Neural progenitor cell (in vitro differentiated cells): Measurements from ENCODE around the gene NFE2L2.

Experiments used
- CTCF ChIP-seq: fragments of 200-600 bp; sonication (generic); IDR thresholded peaks from 2 replicates; pipeline ENCODE4 v1.5.1; 2017; ENCODE audit warnings: antibody characterized with exemption, mild to moderate bottlenecking
- EZH2 ChIP-seq: fragments of 200-600 bp; sonication (generic); IDR thresholded peaks from 2 replicates; pipeline ENCODE4 v1.6.1; 2017; ENCODE audit warnings: antibody characterized with exemption, mild to moderate bottlenecking, moderate library complexity

- TF ChIP-seq CTCF (no peak), EZH2 (no peak)
Observed at GRCh38 chr2:177279847-177280246, 15.3 kb upstream of the NFE2L2 start.
